Measurements from ENCODE around the gene IL1RAP. TPM values are rescaled to one million over a fixed set of nuclear protein-coding genes. Genes with fewer than 3 reads are reported as not detected.
A peak's percentile ranks its signal among the peaks of the same experiment; 100 is the strongest.

IL1RAP gene
- total RNA-seq, 2 experiments from 2014 or later = 2.1 to 5.6 TPM

DNA sequence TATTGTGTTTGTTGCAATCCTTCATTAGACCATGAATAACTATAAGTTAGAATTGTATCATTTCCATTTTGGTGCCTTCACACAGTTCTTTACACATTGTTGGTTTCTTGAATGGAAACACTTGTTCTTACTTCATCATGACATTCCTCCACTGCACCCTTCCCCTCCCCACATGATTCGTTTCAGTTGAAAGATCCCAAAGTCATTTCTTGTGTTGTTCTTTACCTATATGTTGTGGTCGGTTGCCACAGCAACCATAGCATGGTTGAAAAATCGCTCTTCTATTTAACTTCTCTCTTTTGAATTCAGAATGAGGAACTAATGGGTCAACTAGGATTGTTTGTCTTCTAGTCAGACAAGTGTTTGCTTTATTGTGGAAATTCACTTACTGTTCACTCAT is 103.3 kb downstream of the IL1RAP start:
- no TSS peak for BruUV-seq (replicated peaks)
- no peaks in the 10 kb centered on the region for H3K9me3 ChIP-seq (ENCODE audit: low read length)
- no peaks in the 10 kb centered on the region for H3K9me2 ChIP-seq (ENCODE audit: insufficient read depth, low read length)
- no peaks in the 10 kb centered on the region for H3K79me2 ChIP-seq (ENCODE audit: insufficient read depth, low read depth, low read length)
- no peak overlapping the region for H2AFZ ChIP-seq (ENCODE audit: low read length)
- H3K27ac ChIP-seq (ENCODE audit: low read depth, low read length, poor library complexity, severe bottlenecking) = no peak overlapping the region
- no peak overlapping the region for H3K4me3 ChIP-seq (ENCODE audit: low read depth, low read length, poor library complexity, severe bottlenecking)
- peaks cover 10% of the 10 kb centered on the region for H3K4me1 ChIP-seq (ENCODE audit: insufficient read depth, low read length, poor library complexity, severe bottlenecking)
- H4K20me1 ChIP-seq (ENCODE audit: insufficient read depth, low read length) = no peaks in the 10 kb centered on the region
- CTCF ChIA-PET (ENCODE audit: unreplicated experiment) = no interaction called here
- TF ChIP-seq CTCF (conservative IDR thresholded peaks at IDR 0.05; ENCODE audit: low read length) = no peak
- H3K4me2 ChIP-seq (ENCODE audit: low read length) = peak overlapping the region; percentile 6; the same call in 1 of the 2 replicates
- POLR2A ChIA-PET = interaction anchor here (0.7 to 1.8 kb wide), 3 partner anchors 8 to 12 kb away, joined by 3 to 7 read pairs (median 5); no protein-coding TSS in a partner anchor
- intact Hi-C loops (cut with micrococcal nuclease; ENCODE audit: unreplicated experiment) = no loop called here
- no peaks in the 10 kb centered on the region for H3K36me3 ChIP-seq (ENCODE audit: insufficient read depth, low read length)
- peak; percentile 60 for DNase-seq (ENCODE audit: low spot score)

DNA sequence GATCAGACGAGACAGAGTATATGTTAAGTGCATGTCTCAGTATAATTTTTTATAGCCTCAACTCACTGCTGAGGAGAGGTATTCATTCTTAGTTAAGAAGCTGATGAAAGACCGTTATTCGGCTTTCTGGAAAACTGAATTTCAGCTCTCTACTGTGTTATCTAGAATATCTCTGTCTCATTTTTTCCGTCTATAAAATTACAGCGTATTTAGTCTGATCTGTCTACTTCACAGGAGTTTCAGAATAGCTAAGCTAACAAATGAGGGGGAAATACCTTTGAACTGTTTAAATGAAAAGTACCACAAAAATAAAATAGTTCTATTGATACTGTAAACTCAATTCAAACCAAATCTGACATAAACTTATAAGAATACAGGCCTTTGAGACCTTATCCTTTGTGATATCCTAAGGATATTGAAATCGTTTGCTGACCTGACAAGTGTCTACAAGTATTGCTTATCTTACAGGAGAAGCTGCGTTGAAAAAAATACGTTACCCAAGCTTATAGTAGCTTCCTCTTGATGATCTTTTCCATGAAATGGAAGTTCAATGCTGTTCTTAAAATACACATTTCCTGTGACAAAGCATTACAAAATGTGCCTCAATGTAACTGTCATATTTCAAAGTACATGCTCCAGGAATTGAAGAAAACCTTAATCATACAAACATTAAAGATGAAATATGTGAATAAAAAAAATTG is 104.6 kb downstream of the IL1RAP start:
- H3K36me3 ChIP-seq (ENCODE audit: insufficient read depth, low read length) = no peaks in the 10 kb centered on the region
- H3K79me2 ChIP-seq (ENCODE audit: insufficient read depth, low read depth, low read length) = no peaks in the 10 kb centered on the region
- H3K9me2 ChIP-seq (ENCODE audit: insufficient read depth, low read length) = no peaks in the 10 kb centered on the region
- CTCF ChIA-PET (ENCODE audit: unreplicated experiment) = no interaction called here
- H3K4me2 ChIP-seq (ENCODE audit: low read length) = no peak overlapping the region
- no peak overlapping the region for H3K4me3 ChIP-seq (ENCODE audit: low read depth, low read length, poor library complexity, severe bottlenecking)
- no peak overlapping the region for H3K27ac ChIP-seq (ENCODE audit: low read depth, low read length, poor library complexity, severe bottlenecking)
- H3K9me3 ChIP-seq (ENCODE audit: low read length) = no peaks in the 10 kb centered on the region
- no peak for TF ChIP-seq CTCF (conservative IDR thresholded peaks at IDR 0.05; ENCODE audit: low read length)
- no peak for TF ChIP-seq EZH2phosphoT487 (IDR thresholded peaks at IDR 0.05; ENCODE audit: borderline replicate concordance, low read depth, low read length)
- BruUV-seq (replicated peaks) = no TSS peak
- POLR2A ChIA-PET = interaction anchor here (0.5 to 1.8 kb wide), 6 partner anchors 9 to 1123 kb away, joined by 4 to 7 read pairs (median 5); no protein-coding TSS in a partner anchor
- peak overlapping the region; percentile 17; the same call in 1 of the 2 replicates for H2AFZ ChIP-seq (ENCODE audit: low read length)
- peaks cover 10% of the 10 kb centered on the region for H3K4me1 ChIP-seq (ENCODE audit: insufficient read depth, low read length, poor library complexity, severe bottlenecking)
- no peak for DNase-seq (ENCODE audit: low spot score)
- intact Hi-C loops (cut with micrococcal nuclease; ENCODE audit: unreplicated experiment) = no loop called here
- no peaks in the 10 kb centered on the region for H4K20me1 ChIP-seq (ENCODE audit: insufficient read depth, low read length)

- no peak overlapping the region for H3K4me2 ChIP-seq (ENCODE audit: low read length)
- H3K79me2 ChIP-seq (ENCODE audit: insufficient read depth, low read depth, low read length) = no peaks in the 10 kb centered on the region
- H3K4me1 ChIP-seq (ENCODE audit: insufficient read depth, low read length, poor library complexity, severe bottlenecking) = peaks cover 10% of the 10 kb centered on the region
- no peak overlapping the region for H3K4me3 ChIP-seq (ENCODE audit: low read depth, low read length, poor library complexity, severe bottlenecking)
- H4K20me1 ChIP-seq (ENCODE audit: insufficient read depth, low read length) = no peaks in the 10 kb centered on the region
- TF ChIP-seq CTCF (conservative IDR thresholded peaks at IDR 0.05; ENCODE audit: low read length) = no peak
- no peak for TF ChIP-seq EZH2phosphoT487 (IDR thresholded peaks at IDR 0.05; ENCODE audit: borderline replicate concordance, low read depth, low read length)
- no peak for DNase-seq (ENCODE audit: low spot score)
- intact Hi-C loops (cut with micrococcal nuclease; ENCODE audit: unreplicated experiment) = no loop called here
- no peaks in the 10 kb centered on the region for H3K9me3 ChIP-seq (ENCODE audit: low read length)
- CTCF ChIA-PET (ENCODE audit: unreplicated experiment) = no interaction called here
- H3K36me3 ChIP-seq (ENCODE audit: insufficient read depth, low read length) = no peaks in the 10 kb centered on the region
- H3K9me2 ChIP-seq (ENCODE audit: insufficient read depth, low read length) = no peaks in the 10 kb centered on the region
- POLR2A ChIA-PET = interaction anchor here (0.6 to 1.6 kb wide), 3 partner anchors 10 to 526 kb away, joined by 4 to 7 read pairs (median 5); no protein-coding TSS in a partner anchor
- H2AFZ ChIP-seq (ENCODE audit: low read length) = no peak overlapping the region
- no peak overlapping the region for H3K27ac ChIP-seq (ENCODE audit: low read depth, low read length, poor library complexity, severe bottlenecking)
- no TSS peak for BruUV-seq (replicated peaks)
Measured at GRCh38 chr3:190619353-190619752, 105.5 kb downstream of the IL1RAP start.
